Fibroblast of pulmonary artery (primary cell): Measurements from ENCODE around the gene REXO1.

ENCODE experiments used
- DNase-seq: peaks from one replicate; pipeline ENCODE4 v3.0.0-alpha.2; 2010; ENCODE audit warnings: low read depth
- H3K4me3 ChIP-seq: replicated peaks from 2 replicates; pipeline ENCODE4 v1.5.1; 2011; ENCODE audit warnings: low read depth, mild to moderate bottlenecking, control low read depth, low read length, moderate library complexity
- CTCF ChIP-seq: IDR thresholded peaks from 2 replicates; pipeline ENCODE4 v1.5.1; 2011; ENCODE audit warnings: mild to moderate bottlenecking, control low read depth, low read length, inconsistent platforms; ENCODE audit errors: missing control alignments

Gene REXO1

GRCh38 chr19:1851654-1852580, 3.6 kb upstream of the REXO1 start:
- DNase-seq = no peak
- no peak for TF ChIP-seq CTCF
- no peak overlapping the region for H3K4me3 ChIP-seq

GRCh38 chr19:1850809-1851653, 2.7 kb upstream of the REXO1 start:
- no peak for TF ChIP-seq CTCF
- no peak for DNase-seq
- H3K4me3 ChIP-seq = no peak overlapping the region

- H3K4me3 ChIP-seq = no peak overlapping the region
- no peak for TF ChIP-seq CTCF
- no peak for DNase-seq
Observed at GRCh38 chr19:1849886-1850398, 1.7 kb upstream of the REXO1 start.

- no peak overlapping the region for H3K4me3 ChIP-seq
- TF ChIP-seq CTCF = no peak
- no peak for DNase-seq
Observed at GRCh38 chr19:1849132-1849474, 820 bp upstream of the REXO1 start.

- peak overlapping the region; percentile 92 for H3K4me3 ChIP-seq
Observed at GRCh38 chr19:1847684-1848398, 442 bp downstream of the REXO1 start.

GRCh38 chr19:1847348-1847683, 967 bp downstream of the REXO1 start:
- DNase-seq = no peak
- no peak for TF ChIP-seq CTCF
- H3K4me3 ChIP-seq = peak overlapping the region; percentile 92

More at GRCh38 chr19:1847684-1848398, 442 bp downstream of the REXO1 start:
- peak; percentile 57 for DNase-seq
- TF ChIP-seq CTCF = no peak
